SK-N-SH treated with all-trans-retinoic acid at 6 μM for 48 hours (cell line): ENCODE measurements around the gene RIN3.

Experiments
- BACH2 ChIP-seq: fragments of 250-450 bp; sonication (Bioruptor Pico); IDR thresholded peaks from 2 replicates; pipeline ENCODE4 v1.9.0; 2021; ENCODE audit warnings: mild to moderate bottlenecking, borderline replicate concordance
- PATZ1 ChIP-seq: fragments of 250-450 bp; sonication (Bioruptor Pico); IDR thresholded peaks from 2 replicates; pipeline ENCODE4 v1.8.0; 2020; ENCODE audit warnings: mild to moderate bottlenecking, moderate library complexity, borderline replicate concordance
- PPARA ChIP-seq: fragments of 250-450 bp; sonication (Bioruptor Pico); IDR thresholded peaks from 2 replicates; pipeline ENCODE4 v1.5.0; 2020; ENCODE audit warnings: mild to moderate bottlenecking, borderline replicate concordance
- RARB ChIP-seq: fragments of 250-450 bp; sonication (Bioruptor Pico); IDR thresholded peaks from 2 replicates; pipeline ENCODE4 v1.8.0; 2021; ENCODE audit warnings: mild to moderate bottlenecking, moderate library complexity
- SNAI2 ChIP-seq: fragments of 250-450 bp; sonication (Bioruptor Pico); IDR thresholded peaks from 2 replicates; pipeline ENCODE4 v1.5.0; 2020; ENCODE audit warnings: mild to moderate bottlenecking, moderate library complexity
- ZNF70 ChIP-seq: fragments of 450-650 bp; formaldehyde crosslinking; IDR thresholded peaks from 2 replicates; pipeline ENCODE4 v1.5.0; 2020; ENCODE audit warnings: mild to moderate bottlenecking, moderate library complexity
- ZNF8 ChIP-seq: fragments of 450-650 bp; formaldehyde crosslinking; IDR thresholded peaks from 2 replicates; pipeline ENCODE4 v1.5.0; 2020; ENCODE audit warnings: mild to moderate bottlenecking, moderate library complexity
- TF ChIP-seq, protein P1 (sequence below): fragments of 250-450 bp; sonication (Bioruptor Pico); IDR thresholded peaks from 2 replicates; pipeline ENCODE4 v1.5.1; 2020; ENCODE audit warnings: low read depth, mild to moderate bottlenecking, moderate library complexity

GRCh38 chr14:92528486-92529100, 15.0 kb downstream of the RIN3 start:
- no peak for TF ChIP-seq BACH2 (CRISPR knock-in tag)
- TF ChIP-seq, protein P1, sequence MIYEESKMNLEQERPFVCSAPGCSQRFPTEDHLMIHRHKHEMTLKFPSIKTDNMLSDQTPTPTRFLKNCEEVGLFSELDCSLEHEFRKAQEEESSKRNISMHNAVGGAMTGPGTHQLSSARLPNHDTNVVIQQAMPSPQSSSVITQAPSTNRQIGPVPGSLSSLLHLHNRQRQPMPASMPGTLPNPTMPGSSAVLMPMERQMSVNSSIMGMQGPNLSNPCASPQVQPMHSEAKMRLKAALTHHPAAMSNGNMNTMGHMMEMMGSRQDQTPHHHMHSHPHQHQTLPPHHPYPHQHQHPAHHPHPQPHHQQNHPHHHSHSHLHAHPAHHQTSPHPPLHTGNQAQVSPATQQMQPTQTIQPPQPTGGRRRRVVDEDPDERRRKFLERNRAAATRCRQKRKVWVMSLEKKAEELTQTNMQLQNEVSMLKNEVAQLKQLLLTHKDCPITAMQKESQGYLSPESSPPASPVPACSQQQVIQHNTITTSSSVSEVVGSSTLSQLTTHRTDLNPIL (CRISPR knock-in tag) = no peak
- TF ChIP-seq ZNF70 = no peak
- no peak for TF ChIP-seq RARB (CRISPR knock-in tag)
- no peak for TF ChIP-seq PPARA
- no peak for TF ChIP-seq ZNF8 (CRISPR knock-in tag)
- no peak for TF ChIP-seq SNAI2
- TF ChIP-seq PATZ1 (CRISPR knock-in tag) = no peak
